Measurements from ENCODE around the gene CRELD2.

DNA sequence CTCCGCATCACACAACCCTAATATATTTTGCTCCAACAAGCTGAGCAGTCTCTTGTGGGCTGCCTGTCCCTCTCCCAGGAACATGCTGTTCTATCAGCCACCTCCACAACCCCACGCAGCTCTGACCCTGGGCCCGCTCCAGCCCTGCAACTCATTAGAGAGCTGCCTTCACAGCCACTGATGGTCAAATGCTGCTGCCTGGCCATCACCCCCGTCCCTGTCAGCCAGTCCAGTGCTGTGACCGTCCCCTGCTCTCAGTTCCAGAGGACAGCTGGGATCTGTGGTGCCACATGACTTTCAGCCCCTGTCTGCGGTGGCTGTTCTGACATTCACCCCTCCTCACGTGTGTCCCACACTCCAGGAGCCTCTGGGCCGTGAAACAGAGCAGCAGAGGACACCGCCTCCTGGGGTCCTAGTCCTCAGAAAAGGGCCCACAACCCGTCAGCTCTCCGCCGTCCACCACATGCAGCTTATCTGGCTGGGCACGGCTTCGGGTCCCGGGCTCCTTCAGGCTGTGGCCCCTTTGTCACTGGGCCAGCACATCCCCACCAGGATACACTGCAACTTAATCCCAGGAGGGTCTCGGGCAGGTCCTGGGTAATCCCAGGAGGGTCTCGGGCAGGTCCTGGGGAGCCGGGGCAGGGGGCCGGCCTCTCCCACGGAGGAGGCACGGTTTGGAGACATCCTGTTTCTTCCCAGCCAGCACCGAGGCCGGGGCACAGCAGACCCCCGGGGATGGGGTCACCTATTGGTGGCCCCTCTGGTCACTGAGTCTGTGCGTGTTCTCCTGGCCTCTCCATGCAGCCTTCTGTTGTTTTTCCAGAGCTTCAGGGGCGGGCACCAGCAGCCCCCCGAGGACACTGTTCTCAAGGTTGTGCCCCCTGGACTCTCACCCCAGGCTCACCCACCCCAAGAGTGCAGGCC, 15.1 kb downstream of the CRELD2 start:
- TF ChIP-seq ZNF384 (IDR thresholded peaks at IDR 0.05) (no peak), SP1 (IDR thresholded peaks at IDR 0.05) (no peak), ELF4 (IDR thresholded peaks at IDR 0.05) (no peak), FOXA1 (IDR thresholded peaks at IDR 0.05) (no peak), SUZ12 (IDR thresholded peaks at IDR 0.05) (no peak), TARDBP (IDR thresholded peaks at IDR 0.05) (no peak), BHLHE40 (IDR thresholded peaks at IDR 0.05; ENCODE audit: borderline replicate concordance) (no peak)
